GM12892 (cell line): Measurements from ENCODE around the gene CPEB3.
"Not testable (repeated sequence)": the region's sequence is repeated elsewhere in the genome, so short reads cannot be mapped to it uniquely, and the experiment has no call there.

Experiments
- POLR2A ChIP-seq: IDR thresholded peaks from 2 replicates; pipeline ENCODE4 v1.6.1; 2011; ENCODE audit warnings: low read depth, low read length, control low read depth
- POLR2AphosphoS5 ChIP-seq: IDR thresholded peaks from 2 replicates; pipeline ENCODE4 v1.6.1; 2011; ENCODE audit warnings: low read depth, low read length, control low read depth

- not testable (repeated sequence) for TF ChIP-seq POLR2AphosphoS5, POLR2A
These were observed 156.8 kb downstream of the CPEB3 start for GRCh38 chr10:92134049-92134448.
